Dedifferentiated amniotic fluid mesenchymal stem cell (primary cell): ENCODE data around the gene CIROP.

ENCODE experiments used
- DNase-seq: peaks from one replicate; pipeline ENCODE4 v3.0.0-alpha.2; 2016; ENCODE audit errors: extremely low spot score

CIROP gene

DNA sequence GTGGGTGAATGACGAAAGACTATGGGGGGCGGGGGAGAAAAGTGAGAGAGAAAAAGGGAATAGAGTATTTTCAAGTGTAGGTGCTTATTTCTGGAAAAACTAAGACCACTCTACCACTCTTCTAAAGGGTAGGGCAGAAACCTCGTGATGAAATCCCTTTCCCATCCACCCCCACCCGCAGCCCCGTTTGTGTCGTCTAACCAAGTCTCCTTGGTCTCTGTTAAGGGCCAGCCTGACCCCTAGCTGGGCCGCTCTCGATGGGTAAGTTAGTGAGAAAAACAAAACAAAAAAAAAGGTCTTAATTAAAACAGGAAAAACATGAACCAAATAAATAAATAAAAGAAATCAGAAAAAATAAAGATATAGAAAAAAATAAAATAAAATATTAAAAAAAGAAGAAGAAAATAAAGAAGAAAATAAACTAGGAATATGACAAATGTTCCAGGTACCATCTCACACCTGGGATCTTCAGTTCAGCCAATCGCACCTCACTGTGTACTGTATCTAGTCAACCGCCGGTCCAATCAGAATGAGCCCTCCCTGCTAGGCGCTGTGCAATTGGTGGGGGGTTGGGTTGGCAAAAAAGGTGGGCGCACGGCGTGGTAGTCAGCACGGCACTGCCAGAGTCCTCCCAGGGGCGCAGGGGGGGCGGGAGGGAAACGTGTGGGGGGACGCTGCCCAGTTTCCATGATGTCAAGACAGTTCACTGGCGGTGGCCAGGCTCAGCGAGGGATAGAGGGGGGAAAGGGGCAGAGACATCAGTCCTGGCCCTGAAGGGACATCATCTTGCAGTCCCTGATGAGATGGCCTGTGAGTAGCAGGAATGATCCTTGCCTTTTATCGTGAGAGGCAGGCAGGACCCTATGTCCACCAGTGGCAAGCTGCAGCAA is 37.7 kb downstream of the CIROP start:
- DNase-seq, result no peak

DNA sequence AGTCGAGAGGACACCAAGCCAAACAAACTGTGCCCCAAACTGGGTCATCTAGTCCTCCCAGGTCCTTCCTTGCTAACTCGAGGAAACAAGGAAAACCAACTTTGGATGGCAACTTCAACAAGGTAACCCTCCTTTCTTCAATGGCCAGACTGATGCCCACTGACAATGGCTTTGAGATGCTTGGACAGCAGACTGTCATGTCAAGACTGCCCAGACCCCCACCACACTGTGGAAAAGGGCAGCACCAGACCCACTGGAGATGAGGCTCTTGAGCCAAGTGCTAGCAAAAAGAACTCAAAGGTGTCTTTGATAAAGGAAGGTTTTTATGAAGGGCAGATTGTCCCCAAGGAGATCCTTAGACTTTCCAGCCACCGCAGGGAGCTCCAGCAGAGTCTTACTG is 38.4 kb downstream of the CIROP start:
- no peak for DNase-seq

DNA sequence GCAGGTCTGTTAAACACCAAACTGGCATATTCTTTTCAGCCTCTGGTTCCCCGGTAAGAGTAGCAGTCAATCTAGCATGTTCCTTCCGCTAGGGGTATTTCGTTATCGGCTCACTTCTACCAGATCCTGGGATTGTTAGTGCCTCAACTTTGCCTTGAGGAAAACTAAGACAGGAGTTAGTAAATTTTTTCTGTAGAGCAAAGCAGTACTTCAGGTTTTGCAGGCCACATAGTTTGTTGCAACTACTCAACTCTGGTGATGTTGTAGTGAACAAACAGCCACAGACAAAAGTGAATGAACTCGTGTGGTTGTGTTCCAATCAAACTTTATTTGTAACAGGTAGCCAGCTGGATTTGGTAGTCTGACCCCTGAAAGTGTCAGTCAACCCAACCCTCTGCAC is 41.2 kb downstream of the CIROP start:
- DNase-seq, result no peak

DNA sequence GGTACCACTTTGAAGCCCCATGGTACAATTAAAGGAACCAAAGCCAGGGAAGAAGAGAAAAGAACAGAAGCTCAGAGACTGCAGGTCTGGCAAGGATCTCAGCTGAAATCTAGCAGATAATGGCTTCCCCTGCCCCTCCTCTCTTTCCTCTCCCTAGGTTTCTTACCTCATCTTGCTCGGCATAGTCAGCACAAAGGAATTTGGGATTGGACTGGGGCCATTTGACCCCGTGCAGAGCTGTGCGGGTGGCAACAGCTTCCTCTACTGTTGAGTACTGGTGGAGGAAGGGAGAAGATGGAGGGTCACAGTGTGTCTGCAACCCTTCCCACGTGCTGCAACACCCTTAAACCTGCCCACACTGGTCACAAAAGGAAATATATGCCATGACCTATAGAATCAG is 42.8 kb downstream of the CIROP start:
- DNase-seq, result peak; percentile 71

DNA sequence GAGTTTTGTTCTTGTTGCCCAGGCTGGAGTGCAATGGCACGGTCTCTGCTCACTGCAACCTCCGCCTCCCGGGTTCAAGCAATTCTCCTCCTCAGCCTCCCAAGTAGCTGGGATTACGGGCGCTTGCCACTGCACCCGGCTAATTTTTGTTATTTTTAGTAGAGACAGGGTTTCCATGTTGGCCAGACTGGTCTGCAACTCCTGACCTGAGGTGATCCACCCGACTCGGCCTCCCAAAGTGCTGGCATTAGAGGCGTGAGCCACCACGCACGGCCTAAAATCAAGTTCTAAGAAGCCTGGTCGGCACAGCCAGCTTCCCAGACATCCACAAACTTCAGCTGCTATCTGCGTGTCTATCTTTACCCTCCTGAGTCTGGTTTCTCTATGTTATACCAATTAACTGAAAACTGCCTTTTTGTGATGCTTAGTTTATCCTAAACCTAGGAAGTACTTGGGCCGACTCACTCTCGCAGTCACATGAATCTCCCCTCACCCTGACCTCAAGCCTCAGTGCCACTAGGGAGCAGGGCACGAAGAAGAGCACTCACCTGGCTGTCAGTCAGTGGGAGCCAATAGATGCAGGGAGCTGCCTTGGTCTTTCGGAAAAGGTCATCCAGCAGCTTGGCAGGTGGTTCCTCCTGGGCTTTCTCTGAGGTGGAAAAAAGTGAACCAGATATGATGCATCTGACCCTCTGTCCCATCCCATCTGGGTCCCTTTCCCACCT is 44.1 kb downstream of the CIROP start:
- no peak for DNase-seq

DNA sequence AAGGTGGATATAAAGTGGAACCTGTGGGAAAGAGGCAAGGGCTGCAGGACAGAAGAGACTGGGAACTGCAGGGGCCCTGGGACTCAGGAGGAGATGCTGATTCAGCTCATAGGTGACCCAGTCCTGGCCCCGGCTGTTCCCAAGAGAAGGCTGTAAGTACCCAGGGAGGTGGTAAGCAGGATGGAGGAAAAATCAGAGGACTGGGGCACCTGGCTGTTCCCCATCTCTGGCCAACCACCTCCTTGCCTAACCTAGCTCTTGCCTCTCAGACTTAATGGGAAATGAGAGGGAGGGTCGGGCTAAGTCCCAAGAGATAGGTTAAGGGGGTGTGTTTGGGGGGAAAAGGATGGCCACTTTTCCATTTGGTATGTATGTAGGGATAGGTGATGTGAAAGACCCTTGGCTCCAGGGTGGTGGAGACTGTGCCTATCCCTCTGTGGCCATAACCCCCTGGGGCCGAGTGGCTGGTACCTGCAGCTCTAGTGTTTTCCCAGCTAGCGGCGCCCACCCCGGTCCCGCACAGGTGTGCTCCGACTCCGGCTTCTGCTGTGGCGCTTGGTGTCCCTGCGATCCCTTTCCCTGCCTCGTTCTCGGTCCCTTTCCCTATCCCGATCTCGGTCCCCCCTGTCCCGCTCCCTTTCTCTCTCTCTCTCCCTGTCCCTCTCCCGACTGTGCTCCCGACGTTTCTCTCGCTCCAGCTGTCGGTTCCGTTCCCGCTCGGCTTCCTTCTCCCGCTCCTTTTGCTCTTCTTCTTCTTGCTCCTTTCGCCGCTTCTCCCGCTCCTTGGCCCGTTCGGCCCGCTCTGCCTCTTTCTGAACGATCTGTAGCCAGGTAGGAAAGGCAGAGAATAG is 45.9 kb downstream of the CIROP start:
- DNase-seq, result no peak

DNA sequence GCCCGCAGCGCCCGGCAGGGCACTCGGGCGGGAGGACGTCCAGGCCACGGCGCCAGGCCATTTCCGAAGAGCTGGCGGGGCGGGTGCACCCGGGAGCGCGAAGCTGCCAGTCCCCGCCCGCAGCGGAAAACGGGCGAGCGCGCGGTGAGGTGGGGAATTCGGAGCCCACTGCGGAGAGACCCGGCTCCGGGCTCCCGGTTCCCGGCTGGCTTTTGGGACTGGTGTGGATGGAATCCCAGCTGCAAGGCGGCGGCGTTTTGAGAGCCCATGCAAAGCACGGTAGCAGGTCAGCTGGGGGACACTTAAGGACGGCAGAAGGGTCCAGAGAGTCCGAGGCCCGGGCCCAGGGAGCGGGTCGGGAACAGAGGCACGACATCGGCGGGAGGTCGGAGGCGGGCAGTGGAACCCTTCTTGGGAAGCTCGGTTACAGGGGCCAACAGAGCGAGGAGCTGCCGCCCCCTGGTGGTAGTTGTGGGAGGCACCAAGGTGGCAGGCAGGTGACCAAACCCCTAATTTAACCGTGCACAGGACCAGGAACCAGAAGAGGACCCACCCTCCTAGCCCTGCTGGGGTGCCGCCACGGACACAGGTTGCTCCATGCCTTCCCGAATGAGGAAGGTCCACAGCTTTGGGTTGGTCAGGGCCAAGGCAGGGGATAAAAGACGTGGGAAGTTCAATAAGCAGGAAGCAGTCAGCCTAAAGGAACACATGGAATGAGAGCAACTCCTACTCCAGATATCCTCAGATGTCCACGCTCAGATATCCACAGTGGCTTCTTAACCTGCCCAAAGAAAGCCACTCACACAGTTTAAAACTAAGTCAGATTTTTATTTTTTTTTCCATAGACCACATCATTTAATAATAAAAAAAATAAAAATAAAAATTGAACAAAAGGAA is 46.8 kb downstream of the CIROP start:
- DNase-seq, result peak; percentile 81

DNA sequence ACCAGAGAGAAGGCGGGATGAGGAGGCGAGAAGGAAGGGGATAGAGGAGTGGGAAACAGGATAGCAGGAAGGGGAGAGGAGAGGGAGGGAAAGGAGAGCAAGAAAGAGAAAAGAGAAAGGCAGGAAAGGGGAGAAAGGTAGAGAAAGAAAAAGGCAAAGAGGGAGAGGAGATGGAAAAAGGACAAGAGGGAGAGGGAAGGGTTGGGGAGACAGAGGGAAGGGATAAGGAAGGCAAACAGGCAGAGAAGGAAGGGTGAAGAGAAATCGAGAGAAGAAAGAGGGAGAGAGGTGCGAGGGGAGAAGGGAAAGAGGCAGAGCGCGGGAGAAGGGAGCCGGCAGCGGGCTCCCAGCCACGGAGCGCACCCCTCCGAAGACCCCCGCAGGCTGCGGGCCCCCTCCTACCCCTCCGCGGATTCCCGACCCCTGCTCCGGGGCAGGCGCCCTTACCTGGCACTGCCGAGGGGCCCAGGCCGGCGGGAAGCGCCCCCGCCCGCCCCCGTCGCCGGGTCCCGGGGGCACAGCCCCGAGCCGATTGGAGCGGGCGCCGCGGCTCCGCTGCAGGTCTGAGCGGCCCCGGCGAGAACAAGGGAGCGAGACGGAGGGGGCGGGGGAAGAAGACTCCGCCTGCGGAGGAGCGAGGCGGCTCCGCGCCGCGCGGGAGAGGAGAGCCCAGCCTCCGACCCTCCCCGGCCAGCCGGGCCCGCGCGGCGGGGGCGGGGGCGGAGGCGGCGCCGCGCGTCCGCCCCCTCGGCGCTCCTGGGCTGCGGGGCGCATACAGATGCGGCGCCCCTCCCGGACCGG is 47.6 kb downstream of the CIROP start, which contains the start of gene CDH24:
CDH24 (minus strand) TSS at position 565 of the 801 bp plus-strand sequence. CDS start 1,787 bp downstream, outside the sequence.
- DNase-seq, result no peak

DNA sequence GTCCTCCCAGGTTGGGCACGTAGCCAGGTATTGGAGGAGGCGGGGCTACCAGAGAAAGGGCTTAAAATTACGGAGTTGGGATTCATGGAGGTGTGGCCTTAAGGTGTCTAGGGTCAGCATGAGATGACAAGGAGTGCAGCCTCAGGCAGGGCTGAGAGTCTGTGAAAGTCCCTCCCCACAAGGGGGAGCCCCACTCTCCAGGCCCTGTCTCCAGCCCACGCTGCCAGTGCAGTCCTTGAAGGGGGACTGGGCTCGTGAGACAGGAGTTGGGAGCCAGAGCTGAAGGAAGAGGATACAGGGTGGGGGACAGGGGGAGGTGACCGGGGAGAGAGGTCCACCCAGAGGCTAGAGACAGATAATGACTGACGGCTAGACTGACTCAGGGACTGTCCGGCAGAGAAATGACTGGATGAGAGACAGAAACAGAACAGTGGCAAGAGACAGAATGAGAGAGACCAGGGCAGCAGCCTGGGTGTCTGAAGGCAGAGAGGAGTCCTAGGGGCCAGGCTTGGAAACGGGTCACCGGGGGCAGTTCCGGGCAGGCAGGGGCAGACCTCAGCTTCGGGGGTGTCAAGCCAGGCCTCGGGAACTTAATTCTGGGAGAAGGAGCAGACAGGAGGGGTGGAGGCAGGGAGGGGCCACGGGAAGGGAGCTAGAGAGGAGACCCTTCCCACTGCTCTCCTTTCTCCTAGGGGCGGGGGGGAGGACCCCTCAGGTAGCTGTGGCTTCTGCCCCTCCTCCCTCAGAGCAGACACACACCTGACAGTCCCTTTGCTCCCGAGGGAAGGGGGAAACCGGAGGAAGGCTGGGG is 48.4 kb downstream of the CIROP start:
- DNase-seq, result no peak

DNA sequence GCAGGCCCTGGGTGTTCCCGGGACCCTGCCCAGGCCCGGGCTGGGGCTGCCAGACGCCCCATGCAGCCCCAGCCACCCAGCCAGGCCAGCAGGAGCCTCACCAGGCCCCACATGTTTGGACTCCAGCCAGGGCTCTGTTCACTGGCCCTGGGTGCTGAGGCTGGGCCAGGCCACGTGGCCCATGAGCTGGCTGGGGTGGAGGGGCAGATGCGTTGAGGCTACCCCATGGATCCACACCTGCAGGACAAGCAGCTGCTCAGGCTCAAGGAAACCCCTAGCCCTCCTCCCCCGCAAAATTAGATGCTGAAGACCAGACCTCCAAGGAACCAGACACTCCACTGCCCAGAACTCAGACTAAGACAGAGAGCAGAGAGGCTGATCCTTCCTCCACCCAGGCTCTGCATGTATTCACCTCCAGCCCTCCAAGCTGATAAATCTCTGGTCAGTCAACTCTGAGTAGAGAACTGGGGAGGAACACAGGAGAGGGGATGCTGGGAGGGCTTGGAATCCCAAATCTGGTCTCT is 49.1 kb downstream of the CIROP start:
- DNase-seq, result no peak

DNA sequence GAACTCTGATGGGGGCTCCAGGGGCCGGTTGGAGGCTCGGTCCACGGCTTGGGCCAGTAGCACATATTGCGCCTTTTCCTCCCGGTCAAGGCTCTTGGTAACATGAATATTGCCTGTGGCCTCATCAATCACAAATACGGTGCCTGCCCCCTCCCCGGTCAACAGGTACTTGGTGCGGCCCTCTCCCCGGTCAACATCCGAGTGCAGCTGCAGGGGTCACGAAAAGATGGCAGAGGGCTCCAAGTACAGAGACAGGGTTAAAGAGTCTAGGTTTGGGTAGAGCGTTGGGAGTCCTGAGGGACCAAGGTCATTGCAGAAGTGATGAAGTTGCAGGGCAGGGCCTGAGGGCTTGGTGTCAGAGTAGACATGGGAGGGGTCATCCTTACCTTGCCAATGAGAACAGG is 49.6 kb downstream of the CIROP start:
- DNase-seq, result no peak

DNA sequence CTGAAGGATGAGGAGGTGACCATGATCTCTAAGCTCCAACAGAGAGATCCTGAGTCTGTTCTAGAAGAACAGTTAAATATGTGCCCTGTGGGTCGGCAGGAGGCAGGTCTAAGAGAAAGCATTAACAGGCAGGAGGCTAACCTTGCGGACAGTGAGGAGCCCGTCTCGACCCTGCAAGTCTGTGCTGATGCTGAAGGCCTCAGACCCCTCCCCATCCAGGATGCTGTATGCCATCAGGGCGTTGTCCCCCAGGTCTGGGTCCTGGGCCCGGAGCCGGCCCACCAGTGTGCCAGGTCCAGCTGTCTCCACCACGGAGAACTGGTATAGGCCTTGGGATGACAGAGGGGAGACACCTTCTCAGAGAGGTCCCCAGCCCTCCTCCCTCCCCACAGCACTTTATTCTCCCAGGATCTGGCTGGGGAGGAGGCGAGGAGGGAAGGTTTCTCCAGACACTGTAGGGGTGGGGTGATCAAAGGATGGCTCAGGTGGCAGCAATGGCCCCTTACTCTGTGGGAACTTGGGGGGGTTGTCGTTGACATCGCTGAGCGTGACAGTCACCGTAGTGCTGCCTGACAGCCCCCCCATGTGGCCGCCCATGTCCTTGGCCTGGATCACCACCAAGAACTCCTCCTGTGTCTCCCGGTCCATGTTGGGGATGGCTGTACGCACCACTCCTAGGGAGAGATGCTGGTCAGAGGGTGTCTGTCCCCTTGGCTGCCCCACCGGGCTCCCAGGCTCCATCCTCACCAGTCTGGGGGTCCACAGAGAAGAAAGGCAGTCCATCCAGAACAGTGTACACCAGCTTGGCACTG is 50.6 kb downstream of the CIROP start:
- no peak for DNase-seq

DNA sequence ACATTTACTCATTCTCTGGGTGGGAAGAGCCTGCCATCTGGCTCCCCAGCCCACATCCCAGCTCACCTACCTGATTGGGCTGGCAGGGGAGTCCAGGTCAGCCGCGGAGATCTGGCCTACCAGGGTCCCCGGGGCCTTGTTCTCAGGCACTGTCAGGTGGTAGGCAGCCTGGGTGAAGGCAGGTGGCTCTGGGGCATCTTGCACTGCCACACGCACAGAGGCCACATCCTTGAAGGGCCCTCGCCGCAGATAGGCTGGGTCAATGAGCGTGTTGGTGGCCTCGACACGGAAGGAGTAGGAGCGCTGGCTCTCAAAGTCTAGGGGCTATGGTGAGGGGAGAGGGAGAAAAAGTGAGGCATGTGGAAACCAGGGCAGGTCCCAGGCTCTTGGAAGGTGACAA is 51.4 kb downstream of the CIROP start:
- no peak for DNase-seq

DNA sequence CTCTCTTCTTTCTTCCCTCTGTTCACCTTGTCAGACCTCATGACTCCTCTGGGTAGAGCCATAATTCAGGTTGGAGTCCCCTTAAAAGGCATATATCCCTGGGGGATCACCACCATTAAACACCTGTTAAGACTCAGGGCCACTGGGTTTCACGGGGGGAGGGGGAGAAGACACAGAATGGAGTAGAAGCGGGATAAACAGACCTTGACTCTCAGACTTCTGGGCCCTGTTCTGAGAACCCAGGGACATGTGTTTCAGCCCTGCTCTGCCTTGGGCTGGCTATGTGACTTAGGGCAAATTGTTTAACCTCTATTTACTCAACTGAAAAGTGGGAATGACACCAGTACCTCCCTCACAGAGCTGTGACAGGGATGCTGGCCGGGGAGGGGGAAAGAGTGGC is 52.1 kb downstream of the CIROP start:
- DNase-seq, result no peak

DNA sequence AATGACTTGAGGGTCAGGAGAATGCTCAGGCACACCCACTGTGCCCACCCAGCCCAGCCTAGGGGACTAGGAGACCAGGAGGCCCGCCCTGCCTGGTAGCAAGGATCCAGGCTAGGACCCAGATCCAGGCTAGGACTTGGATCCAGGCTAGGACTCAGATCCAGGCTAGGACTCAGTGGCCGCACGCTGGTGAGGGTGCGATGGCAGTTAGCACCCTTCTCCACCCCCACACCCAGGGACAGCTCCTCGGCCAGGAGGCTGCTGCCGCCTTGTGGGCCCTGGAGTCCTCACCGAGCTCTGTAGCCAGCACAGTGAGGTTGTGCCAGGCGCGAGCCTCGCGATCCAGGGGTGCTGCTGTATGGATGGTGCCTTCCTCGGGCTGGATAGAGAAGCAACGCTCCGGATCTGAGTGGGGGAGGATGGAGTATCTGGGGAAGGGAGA is 52.6 kb downstream of the CIROP start:
- no peak for DNase-seq

DNA sequence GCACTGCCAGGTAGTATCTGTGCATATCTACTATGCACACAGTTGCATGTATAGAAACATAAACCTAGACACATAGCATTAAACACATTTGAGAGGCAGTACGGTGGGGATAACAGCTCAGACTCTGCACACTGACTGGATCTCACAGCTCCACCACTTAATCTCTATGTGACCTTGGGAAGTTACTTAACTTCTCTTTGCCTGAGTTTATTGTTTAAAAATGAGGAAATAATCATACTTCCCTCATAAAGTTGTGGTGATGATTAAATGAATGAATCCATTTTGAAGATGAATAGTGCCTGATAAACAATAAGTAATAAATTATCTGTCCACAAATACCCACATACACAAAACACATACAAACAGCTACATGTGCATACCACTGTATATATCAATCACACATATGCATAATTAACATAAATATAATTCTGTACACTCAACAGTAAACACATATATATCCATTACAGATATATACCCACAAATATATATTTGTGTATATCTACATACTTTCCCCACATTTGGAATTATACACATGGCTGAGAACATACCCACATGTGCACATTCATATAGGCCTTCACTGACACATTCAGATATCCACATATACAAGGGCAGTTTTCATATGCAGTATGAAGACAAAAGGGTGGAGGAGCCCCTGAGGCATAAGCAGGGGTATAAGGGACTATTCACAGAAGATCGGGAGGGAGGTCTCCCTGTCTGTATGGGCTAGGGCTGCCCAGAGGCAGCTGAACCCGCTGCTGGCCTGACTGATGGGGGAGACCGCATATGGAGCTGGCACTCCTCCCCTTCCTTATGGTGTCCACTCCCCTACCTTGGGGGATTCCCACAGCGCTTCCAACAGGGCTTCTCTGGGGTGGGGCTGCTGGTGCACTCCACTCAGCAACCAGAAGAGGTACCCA is 53.4 kb downstream of the CIROP start:
- no peak for DNase-seq
